ENCODE measurements around the gene C1QL1. TPM values are rescaled to one million over a fixed set of nuclear protein-coding genes. Genes with fewer than 3 reads are reported as not detected.
"Not testable (repeated sequence)": the region's sequence is repeated elsewhere in the genome, so short reads cannot be mapped to it uniquely, and the experiment has no call there.

C1QL1 gene
- total and polyA plus RNA-seq, 4 donors: 6.7 to 81.8 (median 49.9) TPM

GRCh38 chr17:44948315-44948795, 19.7 kb downstream of the C1QL1 start:
- peaks cover 13% of the 10 kb centered on the region for H3K4me1 ChIP-seq (ENCODE audit: control insufficient read depth, insufficient read depth, low read length)
- DNase-seq (ENCODE audit: low read depth in 4 of 6, low spot score in 6 of 6): no peak
- no CpG with 5 or more reads among the region's 7 CpGs for WGBS (ENCODE audit: insufficient coverage)
- peak overlapping the region; percentile 48 for H3K4me3 ChIP-seq (ENCODE audit: low read depth, low read length)
- no peak overlapping the region for H3K27ac ChIP-seq (ENCODE audit: low read depth, low read length)
- no peaks in the 10 kb centered on the region for H3K27me3 ChIP-seq (ENCODE audit: control insufficient read depth, insufficient read depth, low read length)
- no peaks in the 10 kb centered on the region for H3K9me3 ChIP-seq (ENCODE audit: control insufficient read depth, insufficient read depth, low read length)
- H3K36me3 ChIP-seq (ENCODE audit: control insufficient read depth, insufficient read depth, low read length): no peaks in the 10 kb centered on the region

DNA sequence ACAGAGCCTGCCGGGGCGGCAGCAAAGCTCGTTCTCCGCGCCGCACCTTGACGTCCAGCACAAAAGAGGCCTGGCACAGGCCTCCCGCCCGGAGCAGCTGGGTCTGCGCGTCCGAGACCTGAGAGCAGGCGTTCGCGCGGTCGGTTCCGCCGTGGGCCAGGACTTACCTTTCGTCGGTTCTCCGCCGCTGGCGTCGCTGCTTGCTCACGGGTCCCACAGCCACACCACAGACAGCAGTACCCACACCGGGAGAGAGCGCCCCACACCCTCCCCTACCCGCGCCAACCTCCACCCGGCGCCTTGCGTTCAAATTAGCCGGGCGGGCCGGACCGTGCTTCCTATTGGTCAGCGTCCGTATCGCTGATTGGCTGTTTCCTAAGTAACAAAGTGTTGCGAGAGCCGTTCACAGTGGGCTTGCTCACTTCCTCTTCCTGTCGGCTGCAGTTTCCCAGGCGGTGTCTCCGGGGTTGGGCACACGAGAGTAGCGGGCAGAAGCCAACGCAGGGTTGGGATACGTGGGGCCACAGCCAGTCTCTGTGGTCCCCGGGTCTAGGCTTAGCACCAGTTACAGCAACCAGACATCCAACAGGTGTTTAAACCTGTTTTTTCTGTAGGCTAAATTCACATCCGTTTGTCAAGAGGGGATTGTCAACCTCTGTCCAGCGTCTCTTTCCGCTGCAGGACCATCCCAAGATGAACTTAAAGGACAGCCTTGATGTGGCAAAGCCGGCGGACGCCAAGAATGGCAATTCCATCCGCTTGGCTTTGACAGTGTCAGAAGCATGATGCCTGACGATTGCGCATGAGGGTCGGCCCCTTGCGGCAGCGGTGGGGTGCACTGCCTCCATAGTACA, 20.4 kb downstream of the C1QL1 start, which contains the start of gene KIF18B:
Gene KIF18B, minus strand, starts transcription at position 313 of the 854 bp plus-strand sequence. CDS start 11,429 bp downstream, outside the sequence.
- H3K27ac ChIP-seq (ENCODE audit: low read depth, low read length): peak within 1 kb of the TSS; percentile 36
- peak within 1 kb of the TSS; percentile 48 for H3K4me3 ChIP-seq (ENCODE audit: low read depth, low read length)
- H3K36me3 ChIP-seq (ENCODE audit: control insufficient read depth, insufficient read depth, low read length): no peaks in the 10 kb centered on the region
- DNase-seq (ENCODE audit: low read depth in 4 of 6, low spot score in 6 of 6): peak in 5 of 6 donors; percentile 80 to 98 (median 90)
- H3K27me3 ChIP-seq (ENCODE audit: control insufficient read depth, insufficient read depth, low read length): no peaks in the 10 kb centered on the region
- H3K4me1 ChIP-seq (ENCODE audit: control insufficient read depth, insufficient read depth, low read length): peaks cover 11% of the 10 kb centered on the region
- no peaks in the 10 kb centered on the region for H3K9me3 ChIP-seq (ENCODE audit: control insufficient read depth, insufficient read depth, low read length)
- WGBS (ENCODE audit: insufficient coverage): under 1% methylated on average over 62 of the region's 62 CpGs

DNA sequence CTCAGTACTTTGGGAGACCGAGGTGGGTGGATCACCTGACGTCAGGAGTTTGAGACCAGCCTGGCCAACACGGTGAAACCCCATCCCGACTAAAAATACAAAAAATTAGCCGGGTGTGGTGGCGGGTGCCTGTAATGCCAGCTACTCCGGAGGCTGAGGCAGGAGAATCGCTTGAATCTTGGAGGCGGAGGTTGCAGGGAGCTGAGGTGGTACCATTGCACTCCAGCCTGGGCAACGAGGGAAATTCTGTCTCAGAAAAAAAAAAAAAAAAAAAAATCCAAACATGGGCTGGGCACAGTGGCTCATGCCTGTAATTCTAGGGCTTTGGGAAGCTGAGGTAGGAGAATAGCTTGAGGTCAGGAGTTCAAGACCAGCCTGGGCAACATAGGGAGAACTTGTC, 22.5 kb downstream of the C1QL1 start:
- peaks cover 22% of the 10 kb centered on the region for H3K4me1 ChIP-seq (ENCODE audit: control insufficient read depth, insufficient read depth, low read length)
- H3K4me3 ChIP-seq (ENCODE audit: low read depth, low read length); H3K36me3 ChIP-seq (ENCODE audit: control insufficient read depth, insufficient read depth, low read length); DNase-seq (ENCODE audit: low read depth in 4 of 6, low spot score in 6 of 6); H3K9me3 ChIP-seq (ENCODE audit: control insufficient read depth, insufficient read depth, low read length); H3K27me3 ChIP-seq (ENCODE audit: control insufficient read depth, insufficient read depth, low read length); H3K27ac ChIP-seq (ENCODE audit: low read depth, low read length): not testable (repeated sequence)
- WGBS (ENCODE audit: insufficient coverage): 97% methylated on average over 5 of the region's 10 CpGs

DNA sequence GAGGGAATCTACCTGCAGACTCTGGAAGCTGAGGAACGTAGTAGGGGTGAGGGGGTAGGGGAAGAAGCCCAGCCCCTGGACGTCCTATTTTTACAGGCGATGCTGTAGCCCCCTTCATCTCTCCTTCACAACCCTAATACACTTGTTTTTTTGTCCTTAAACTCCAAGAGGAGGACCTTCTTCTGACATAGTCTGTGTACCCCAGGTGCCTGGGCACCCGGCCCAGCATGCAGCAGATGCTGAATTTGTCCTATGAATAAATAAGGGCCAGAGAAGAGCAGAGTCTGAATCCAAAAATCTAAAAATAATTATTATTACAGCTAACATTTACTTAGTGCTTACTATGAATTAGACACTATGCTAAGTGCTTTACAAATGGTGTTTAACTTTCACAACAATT, 25.6 kb downstream of the C1QL1 start:
- peak overlapping the region; percentile 8 for H3K27ac ChIP-seq (ENCODE audit: low read depth, low read length)

DNA sequence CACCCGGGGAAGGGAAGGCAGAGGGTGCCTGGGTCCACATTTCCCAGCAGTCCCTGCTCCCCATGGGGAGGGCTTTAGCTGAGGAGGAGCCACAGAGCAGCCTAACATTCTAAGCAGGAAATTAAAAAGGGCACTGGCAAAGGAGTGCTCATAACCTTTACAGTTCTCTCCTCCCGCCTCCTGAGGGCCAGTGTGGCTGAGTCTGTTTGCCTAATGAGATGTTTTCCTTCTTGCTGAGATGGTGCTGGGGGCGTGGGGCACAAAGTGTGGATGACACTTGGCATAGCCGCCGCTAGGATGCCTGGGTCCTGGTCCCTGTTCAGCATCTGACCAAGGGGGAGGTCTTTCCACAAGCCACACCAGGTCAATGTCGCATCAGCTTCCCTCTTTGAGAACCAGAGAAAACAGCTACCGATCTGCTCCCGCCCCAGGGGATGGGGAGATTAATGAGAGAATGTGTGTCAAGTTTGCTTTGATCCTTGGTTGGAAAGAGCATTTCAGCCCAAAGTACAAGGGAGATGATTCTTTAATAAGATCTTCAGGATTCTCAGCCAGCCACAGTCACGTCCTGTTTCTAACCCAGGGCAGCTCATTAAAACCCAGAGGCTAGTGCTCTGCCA, 26.3 kb downstream of the C1QL1 start:
- no CpG with 5 or more reads among the region's 9 CpGs for whole genome bisulfite sequencing (ENCODE audit: insufficient coverage)
- H3K4me1 ChIP-seq (ENCODE audit: control insufficient read depth, insufficient read depth, low read length): peaks cover 12% of the 10 kb centered on the region
- peak overlapping the region; percentile 8 for H3K27ac ChIP-seq (ENCODE audit: low read depth, low read length)

More for the DNA sequence above, 25.6 kb downstream of the C1QL1 start:
- no peak overlapping the region for H3K4me3 ChIP-seq (ENCODE audit: low read depth, low read length)
- peaks cover 18% of the 10 kb centered on the region for H3K4me1 ChIP-seq (ENCODE audit: control insufficient read depth, insufficient read depth, low read length)
- no CpG with 5 or more reads among the region's 4 CpGs for WGBS (ENCODE audit: insufficient coverage)
- DNase-seq (ENCODE audit: low read depth in 4 of 6, low spot score in 6 of 6): no peak
- H3K27me3 ChIP-seq (ENCODE audit: control insufficient read depth, insufficient read depth, low read length): no peaks in the 10 kb centered on the region
- no peaks in the 10 kb centered on the region for H3K36me3 ChIP-seq (ENCODE audit: control insufficient read depth, insufficient read depth, low read length)
- H3K9me3 ChIP-seq (ENCODE audit: control insufficient read depth, insufficient read depth, low read length): no peaks in the 10 kb centered on the region

GRCh38 chr17:44940768-44941167, 27.3 kb downstream of the C1QL1 start:
- H3K4me1 ChIP-seq (ENCODE audit: control insufficient read depth, insufficient read depth, low read length): peaks cover 11% of the 10 kb centered on the region
- H3K9me3 ChIP-seq (ENCODE audit: control insufficient read depth, insufficient read depth, low read length): no peaks in the 10 kb centered on the region
- no peak overlapping the region for H3K27ac ChIP-seq (ENCODE audit: low read depth, low read length)
- DNase-seq (ENCODE audit: low read depth in 4 of 6, low spot score in 6 of 6): no peak
- H3K4me3 ChIP-seq (ENCODE audit: low read depth, low read length): no peak overlapping the region
- peaks cover 5% of the 10 kb centered on the region for H3K36me3 ChIP-seq (ENCODE audit: control insufficient read depth, insufficient read depth, low read length)
- WGBS (ENCODE audit: insufficient coverage): 100% methylated on average over 1 of the region's 1 CpG
- no peaks in the 10 kb centered on the region for H3K27me3 ChIP-seq (ENCODE audit: control insufficient read depth, insufficient read depth, low read length)

More for the DNA sequence above, 26.3 kb downstream of the C1QL1 start:
- no peaks in the 10 kb centered on the region for H3K36me3 ChIP-seq (ENCODE audit: control insufficient read depth, insufficient read depth, low read length)
- H3K9me3 ChIP-seq (ENCODE audit: control insufficient read depth, insufficient read depth, low read length): no peaks in the 10 kb centered on the region
- DNase-seq (ENCODE audit: low read depth in 4 of 6, low spot score in 6 of 6): no peak
- no peak overlapping the region for H3K4me3 ChIP-seq (ENCODE audit: low read depth, low read length)
- H3K27me3 ChIP-seq (ENCODE audit: control insufficient read depth, insufficient read depth, low read length): no peaks in the 10 kb centered on the region

GRCh38 chr17:44940317-44940716, 27.8 kb downstream of the C1QL1 start:
- 96% methylated on average over 3 of the region's 4 CpGs for WGBS (ENCODE audit: insufficient coverage)

GRCh38 chr17:44935116-44935515, 33.0 kb downstream of the C1QL1 start:
- no peaks in the 10 kb centered on the region for H3K4me1 ChIP-seq (ENCODE audit: control insufficient read depth, insufficient read depth, low read length)
- no peak for DNase-seq (ENCODE audit: low read depth in 4 of 6, low spot score in 6 of 6)
- 95% methylated on average over 9 of the region's 9 CpGs for WGBS (ENCODE audit: insufficient coverage)
- no peaks in the 10 kb centered on the region for H3K27me3 ChIP-seq (ENCODE audit: control insufficient read depth, insufficient read depth, low read length)
- H3K36me3 ChIP-seq (ENCODE audit: control insufficient read depth, insufficient read depth, low read length): peaks cover 40% of the 10 kb centered on the region
- no peak overlapping the region for H3K4me3 ChIP-seq (ENCODE audit: low read depth, low read length)
- H3K9me3 ChIP-seq (ENCODE audit: control insufficient read depth, insufficient read depth, low read length): no peaks in the 10 kb centered on the region
- H3K27ac ChIP-seq (ENCODE audit: low read depth, low read length): no peak overlapping the region

More at GRCh38 chr17:44940317-44940716, 27.8 kb downstream of the C1QL1 start:
- Histone ChIP-seq H3K9me3 (ENCODE audit: control insufficient read depth, insufficient read depth, low read length) (no peaks in the 10 kb centered on the region), H3K4me1 (ENCODE audit: control insufficient read depth, insufficient read depth, low read length) (peaks cover 11% of the 10 kb centered on the region), H3K27ac (ENCODE audit: low read depth, low read length) (no peak overlapping the region), H3K27me3 (ENCODE audit: control insufficient read depth, insufficient read depth, low read length) (no peaks in the 10 kb centered on the region), H3K4me3 (ENCODE audit: low read depth, low read length) (no peak overlapping the region), H3K36me3 (ENCODE audit: control insufficient read depth, insufficient read depth, low read length) (peaks cover 7% of the 10 kb centered on the region)
- no peak for DNase-seq (ENCODE audit: low read depth in 4 of 6, low spot score in 6 of 6)

- Histone ChIP-seq H3K4me1 (ENCODE audit: control insufficient read depth, insufficient read depth, low read length) (no peaks in the 10 kb centered on the region), H3K27me3 (ENCODE audit: control insufficient read depth, insufficient read depth, low read length) (no peaks in the 10 kb centered on the region), H3K36me3 (ENCODE audit: control insufficient read depth, insufficient read depth, low read length) (peaks cover 40% of the 10 kb centered on the region), H3K9me3 (ENCODE audit: control insufficient read depth, insufficient read depth, low read length) (no peaks in the 10 kb centered on the region), H3K4me3 (ENCODE audit: low read depth, low read length) (no peak overlapping the region), H3K27ac (ENCODE audit: low read depth, low read length) (no peak overlapping the region)
- 94% methylated on average over 7 of the region's 10 CpGs for WGBS (ENCODE audit: insufficient coverage)
- no peak for DNase-seq (ENCODE audit: low read depth in 4 of 6, low spot score in 6 of 6)
Measured at GRCh38 chr17:44934745-44935105, 33.4 kb downstream of the C1QL1 start.
